ENCODE measurements around the gene MAGEF1.

Gene MAGEF1, protein sequence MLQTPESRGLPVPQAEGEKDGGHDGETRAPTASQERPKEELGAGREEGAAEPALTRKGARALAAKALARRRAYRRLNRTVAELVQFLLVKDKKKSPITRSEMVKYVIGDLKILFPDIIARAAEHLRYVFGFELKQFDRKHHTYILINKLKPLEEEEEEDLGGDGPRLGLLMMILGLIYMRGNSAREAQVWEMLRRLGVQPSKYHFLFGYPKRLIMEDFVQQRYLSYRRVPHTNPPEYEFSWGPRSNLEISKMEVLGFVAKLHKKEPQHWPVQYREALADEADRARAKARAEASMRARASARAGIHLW

DNA sequence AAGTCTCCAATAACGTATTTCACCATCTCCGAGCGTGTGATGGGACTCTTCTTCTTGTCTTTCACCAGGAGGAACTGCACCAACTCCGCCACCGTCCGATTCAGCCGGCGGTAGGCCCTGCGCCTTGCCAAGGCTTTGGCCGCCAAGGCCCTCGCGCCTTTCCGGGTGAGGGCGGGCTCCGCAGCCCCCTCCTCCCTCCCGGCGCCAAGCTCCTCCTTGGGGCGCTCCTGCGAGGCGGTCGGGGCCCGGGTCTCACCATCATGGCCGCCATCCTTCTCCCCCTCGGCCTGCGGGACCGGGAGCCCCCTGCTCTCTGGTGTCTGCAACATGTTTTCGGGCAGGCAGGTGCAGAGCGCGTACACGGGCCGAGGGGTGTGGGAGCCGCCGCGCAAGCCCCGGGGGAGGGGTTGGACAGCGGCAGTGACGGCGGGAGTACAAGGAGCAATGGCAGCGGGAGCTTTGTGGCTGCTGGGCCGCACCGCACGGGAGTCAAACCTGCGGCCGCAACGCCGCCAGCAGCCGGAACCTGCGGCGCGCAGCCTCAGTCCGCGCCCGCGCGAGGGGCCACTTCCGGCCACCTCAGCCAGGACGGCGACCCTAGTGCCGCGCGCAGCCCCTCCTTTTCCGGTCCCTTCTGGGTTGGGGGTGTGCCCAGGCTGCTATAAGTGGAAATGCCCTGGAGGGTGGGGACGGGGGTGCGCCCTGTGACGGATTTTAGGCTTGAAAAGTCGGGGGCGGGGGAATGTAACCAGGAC is at the start of gene MAGEF1:
Gene MAGEF1, minus strand, starts transcription at position 572 of the 755 bp plus-strand sequence. Its CDS starts 243 bp downstream, at position 329.
- DNase-seq, result peak; percentile 61 to 79 (median 70)

DNA sequence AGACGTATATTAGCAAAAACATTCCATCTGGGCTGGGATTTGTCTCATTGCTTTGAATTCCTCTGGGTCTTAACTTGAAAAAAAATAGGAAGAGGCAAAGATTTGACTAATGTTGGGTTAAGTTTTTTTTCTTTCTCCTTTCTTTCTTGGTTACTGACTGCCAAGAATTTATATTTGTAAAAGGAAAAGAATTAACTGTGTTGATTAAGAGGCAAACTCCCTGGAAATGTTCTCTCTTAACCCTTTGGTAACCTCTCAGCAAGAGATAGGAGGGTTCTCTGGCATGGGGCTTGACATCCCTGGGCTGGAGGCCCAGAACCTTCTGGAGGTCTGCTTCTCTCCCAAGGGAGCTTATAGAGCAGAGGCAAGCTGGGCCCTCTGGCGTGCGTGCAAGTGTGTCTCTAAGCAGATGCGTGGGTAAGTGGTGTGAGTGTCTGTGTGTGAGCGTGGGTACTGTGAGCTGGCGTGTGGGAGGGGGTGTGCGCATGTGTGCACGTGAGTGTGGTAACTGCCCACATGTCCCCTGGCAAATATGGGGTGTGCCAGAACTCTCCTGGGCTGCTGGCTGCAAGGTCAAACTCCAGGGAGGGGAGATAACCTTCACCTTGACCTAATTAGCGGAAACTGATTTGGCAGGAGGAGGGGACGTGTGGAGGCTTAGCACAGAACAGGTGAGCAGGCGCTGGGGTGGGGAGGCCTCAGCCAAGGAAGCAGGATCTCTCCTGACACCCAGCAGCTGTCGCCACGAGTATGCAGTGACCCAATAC is 49.4 kb upstream of the MAGEF1 start:
- no peak for DNase-seq

DNA sequence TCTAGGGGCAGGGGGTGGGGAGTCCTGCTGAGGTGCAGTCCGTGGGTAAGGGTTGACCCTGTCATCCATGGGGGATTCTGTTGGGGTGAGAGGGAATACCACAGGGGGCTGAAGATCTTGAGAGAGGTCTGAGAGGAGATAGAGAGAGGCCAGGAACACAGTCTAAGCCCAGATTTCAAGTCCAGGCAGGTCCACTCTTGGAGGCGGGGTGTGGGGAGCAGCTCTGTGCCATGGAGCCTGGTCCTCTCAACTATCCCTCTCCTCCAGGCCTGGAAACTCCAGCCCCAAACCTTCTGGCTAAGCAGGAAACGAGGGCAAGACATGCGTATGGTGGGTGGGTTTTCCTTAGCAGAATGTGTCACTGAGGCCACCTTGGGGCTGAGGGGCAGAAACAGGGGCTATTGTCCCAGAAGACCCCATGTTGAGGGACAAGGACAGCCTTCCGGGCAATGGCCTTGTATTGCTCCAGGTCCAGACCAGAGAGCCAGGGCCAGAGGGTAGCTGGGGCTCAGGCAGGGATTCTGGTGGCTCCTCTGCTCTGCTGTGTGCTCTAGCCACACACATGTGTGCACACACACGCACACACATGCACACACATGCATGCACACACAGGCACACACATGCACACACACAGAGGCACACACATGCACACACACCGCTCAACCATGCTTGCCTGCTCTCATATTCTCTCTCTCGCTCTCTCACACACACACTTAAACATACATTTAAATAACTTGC is 48.6 kb upstream of the MAGEF1 start:
- DNase-seq, result no peak

DNA sequence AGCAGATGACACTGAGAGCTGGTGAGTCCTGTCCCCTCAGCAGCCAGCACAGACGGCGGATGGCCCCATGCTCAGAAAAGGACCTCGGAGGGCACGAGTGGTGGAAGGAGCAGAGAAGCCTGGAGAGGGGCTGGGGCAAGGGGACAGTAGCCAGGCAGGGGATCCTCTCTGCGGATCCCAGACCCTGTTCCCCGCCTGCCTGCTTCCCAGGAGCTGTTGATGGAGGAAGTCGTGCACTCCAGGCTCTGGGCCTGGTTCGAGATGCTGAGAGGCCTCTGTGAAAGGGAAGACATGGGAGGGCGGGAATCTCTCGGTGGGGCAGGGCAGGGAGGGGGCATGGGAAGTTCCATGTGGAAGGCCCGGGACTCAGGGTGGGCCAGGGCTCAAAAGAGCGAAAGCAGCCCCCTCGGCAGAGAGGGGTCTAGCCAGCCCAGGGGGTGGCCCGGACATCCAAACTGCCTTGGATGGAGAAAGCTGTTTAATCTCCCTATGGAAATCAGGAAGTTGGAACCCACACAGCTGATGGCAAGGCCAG is 47.9 kb upstream of the MAGEF1 start:
- DNase-seq, result no peak

DNA sequence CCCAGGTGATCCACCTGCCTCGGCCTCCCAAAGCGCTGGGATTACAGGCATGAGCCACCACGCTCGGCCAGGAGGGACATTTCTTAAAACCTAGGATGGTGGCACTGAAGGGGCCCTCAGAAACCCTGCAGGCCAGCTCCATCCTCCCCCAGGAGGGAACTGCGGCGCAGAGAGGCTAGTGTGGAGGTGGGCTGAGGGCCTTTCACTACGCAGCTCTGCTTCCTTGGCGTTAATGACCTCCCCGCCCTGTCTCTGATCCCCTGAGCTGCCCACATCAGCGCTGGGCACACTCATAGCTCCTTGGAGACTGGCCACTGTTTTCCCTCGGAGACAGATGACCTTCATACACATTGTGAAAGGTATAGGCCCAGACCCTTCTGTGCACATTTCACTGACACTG is 46.2 kb upstream of the MAGEF1 start:
- DNase-seq, result no peak

DNA sequence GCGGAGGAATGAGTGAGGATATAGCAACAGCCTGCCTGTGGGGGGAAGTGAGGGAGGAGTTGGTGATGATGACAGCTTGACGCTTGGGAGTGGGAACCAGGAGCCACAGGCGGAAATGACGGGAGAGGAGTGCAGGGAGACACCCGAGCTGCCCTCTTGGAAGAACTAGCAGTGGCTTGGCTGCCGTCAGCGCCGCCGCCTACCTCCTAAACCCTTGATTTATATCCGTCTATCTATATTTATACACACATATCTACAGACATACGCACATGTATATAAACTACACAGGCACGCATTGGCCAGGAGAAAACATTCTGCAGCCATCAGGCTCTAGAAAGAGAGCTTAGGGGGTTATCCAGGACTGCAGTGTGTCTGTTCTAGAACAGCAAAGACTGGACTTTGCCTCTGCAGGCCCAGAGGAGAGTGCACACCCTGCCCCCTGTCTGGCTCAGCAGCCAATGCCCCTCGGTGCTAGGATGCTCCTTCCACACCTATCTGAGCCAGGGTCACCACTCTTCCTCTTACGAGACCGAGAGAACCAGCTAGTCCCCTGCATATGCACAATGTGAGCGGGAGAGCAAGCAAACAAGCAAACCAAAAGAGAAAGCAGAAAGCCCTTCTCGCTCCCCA is 45.3 kb upstream of the MAGEF1 start:
- DNase-seq, result no peak

DNA sequence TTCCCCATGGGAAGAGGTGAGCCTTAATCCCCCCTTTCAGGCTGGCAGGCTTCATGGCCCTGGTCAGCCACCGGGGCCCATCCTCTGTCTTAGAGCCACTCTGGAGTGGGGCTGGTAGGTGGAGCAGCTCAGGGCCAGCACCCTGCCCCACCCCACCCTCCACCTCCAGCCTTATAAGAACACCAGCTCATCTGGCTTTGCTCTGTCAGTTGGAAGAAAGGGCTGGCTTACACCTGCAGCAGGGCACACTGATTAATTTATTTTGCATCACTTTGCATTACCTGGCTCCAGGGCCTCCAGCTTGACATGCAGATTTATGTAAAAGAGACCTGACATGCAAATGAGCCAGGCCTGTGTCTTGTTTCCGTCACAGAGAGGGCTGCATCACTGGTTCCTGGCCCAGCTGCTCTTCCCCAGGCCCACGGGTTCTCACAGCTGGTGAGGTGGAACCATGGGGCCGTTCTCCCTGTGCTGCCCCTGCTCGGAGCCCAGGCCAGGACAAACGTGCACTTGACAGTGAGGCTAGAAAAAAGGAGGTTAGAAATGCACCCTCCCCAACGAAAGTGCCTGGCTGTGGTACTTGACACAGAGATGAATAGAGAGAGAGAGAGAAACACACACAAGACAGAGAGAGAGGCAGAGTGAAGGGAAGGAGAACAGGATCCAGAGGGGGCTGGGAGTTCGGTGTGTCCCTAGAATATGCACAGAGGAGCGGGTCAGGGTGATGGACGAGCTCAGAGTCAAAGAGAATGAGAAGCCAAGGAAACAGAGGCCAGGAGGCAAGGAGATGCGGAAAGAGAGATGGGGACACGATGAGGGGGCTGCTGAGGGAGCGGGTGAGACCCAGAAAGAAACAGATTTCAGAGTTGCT is 44.5 kb upstream of the MAGEF1 start:
- no peak for DNase-seq

DNA sequence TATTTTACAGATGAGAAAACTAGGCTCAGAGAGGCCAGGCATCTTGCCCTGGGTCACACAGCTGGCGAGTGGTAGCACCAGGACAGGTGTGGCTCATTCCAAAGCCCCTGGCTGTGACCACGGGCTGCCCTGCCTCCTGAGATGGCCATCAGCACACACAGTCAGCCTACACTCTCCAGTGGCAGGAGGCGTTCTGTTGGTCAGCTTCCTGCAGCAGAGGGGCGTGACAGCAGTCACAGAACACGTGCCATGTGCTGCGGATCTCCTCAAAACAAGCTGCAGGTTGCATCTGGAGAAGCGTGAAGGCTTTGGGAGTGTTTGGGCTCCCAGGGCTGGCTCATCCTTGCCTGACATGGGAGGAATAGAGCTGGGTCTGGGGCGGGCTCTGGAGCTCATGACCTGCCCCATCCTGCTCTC is 43.5 kb upstream of the MAGEF1 start:
- DNase-seq, result no peak

DNA sequence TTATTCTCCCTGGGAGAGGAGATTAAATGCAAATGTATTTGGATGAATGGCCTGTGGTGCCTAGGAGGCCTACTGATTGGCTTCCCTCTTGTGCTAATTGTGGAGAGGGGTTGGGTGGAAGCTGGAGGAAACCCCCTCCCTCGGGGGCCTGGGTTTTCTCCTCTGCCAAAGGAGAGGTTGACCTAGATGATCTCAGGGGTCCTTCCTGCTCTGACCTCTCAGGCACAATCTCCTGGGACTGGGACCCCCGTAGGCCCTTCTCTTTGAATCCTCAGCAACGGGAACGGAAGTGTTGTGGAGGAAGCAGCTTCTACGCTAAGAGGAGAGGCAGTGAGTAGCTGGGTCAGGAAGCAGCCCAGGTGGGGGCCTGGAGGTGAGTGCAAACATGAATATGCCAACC is 40.5 kb upstream of the MAGEF1 start:
- no peak for DNase-seq

DNA sequence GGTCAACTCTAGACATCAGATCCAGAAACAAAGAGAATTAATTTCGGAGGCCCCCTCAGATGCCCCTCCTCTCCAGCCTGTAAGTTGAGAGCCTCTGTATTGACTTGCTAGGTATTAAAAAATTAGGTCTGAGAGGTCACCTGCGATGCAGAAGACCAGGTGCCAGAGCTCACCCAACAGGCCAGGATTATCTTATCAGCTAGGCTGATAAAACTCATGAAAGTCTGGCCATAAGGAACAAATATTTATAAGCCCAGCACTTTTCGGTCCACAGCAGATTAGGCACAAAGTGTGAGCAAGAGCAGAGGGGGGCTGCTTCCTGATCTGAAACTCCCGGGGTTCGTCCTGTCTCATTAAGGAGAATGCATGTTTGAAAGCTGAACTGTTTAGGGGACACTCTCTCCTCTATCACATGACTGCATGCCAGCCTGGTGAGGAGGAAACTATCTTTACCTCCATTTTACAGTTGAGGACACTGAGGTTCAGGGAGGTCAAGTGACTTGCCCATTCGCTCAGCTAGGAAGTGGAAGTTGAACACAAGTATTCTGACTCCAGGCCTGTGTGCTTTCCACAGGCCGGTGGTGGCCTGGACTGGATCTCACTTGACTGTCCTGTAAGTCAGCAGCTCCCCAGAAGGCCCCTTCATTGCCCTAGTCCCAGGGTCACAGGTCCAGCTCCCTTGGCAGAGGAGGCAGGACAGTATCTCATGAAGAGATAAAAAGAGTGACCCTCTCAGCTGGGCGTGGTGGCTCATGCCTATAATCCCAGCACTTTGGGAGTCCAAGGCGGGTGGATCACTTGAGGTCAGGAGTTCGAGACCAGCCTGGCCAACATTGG is 39.6 kb upstream of the MAGEF1 start:
- DNase-seq, result no peak

DNA sequence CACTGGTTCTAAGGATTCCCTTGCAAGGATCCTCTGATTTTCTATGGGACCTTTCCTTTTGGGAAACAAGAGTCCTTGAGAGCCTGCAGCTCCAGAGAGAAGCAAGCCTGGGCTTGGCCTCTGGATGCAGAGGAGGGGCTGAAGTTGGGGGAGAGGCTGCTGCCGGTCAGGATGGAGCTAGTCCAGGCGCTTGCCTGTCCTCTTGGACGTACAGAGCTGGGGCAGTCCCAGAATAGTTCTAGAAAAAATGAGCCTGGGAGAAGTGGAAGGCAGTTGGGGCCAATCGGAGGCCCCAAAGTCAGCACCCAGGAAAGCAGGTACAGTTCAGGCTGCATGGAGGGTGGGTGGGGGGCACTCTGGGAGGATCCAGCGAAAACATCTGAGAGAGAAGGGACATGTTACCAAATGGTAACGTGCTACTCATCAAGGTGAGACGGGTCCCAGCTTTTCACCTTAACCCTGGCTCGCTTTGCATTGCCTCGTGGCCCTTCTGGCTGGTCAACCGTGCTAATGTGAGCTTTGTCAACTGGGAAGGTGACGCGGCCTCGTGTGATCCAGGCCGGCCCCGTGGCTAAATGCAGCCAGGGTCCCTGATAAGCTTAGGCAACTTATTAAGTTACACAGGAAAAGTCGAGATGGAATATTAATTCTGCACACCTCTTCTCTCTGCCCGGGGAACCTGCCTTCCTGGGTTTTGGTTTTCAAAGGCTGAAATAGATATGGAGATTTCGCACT is 38.7 kb upstream of the MAGEF1 start:
- DNase-seq, result no peak

DNA sequence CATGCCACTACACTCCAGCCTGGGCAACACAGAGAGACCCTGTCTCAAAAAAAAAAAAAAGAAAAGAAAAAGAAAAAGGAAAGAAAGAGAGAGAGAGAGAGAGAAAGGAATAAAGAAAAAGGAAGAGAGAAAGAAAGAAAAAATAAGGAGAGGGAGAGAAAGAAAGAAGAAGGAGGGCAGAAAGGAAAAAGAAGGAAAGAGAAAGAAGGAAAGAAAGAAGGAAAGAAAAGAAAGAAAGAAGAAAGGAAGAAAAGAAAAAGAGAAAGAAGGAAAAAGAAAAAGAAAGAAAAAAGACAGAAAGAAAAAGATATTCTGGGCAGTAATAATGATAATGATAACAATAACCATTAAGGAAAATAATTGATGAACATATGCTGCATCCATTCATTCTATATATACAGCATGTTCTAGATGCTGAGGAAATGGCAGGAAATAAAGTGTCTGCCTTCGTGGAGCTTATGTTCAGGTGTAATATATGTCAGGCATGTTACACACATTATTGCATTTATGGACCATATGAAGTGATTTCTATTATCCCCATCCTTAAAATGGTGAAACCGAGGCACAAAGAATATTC is 37.4 kb upstream of the MAGEF1 start:
- DNase-seq, result no peak

DNA sequence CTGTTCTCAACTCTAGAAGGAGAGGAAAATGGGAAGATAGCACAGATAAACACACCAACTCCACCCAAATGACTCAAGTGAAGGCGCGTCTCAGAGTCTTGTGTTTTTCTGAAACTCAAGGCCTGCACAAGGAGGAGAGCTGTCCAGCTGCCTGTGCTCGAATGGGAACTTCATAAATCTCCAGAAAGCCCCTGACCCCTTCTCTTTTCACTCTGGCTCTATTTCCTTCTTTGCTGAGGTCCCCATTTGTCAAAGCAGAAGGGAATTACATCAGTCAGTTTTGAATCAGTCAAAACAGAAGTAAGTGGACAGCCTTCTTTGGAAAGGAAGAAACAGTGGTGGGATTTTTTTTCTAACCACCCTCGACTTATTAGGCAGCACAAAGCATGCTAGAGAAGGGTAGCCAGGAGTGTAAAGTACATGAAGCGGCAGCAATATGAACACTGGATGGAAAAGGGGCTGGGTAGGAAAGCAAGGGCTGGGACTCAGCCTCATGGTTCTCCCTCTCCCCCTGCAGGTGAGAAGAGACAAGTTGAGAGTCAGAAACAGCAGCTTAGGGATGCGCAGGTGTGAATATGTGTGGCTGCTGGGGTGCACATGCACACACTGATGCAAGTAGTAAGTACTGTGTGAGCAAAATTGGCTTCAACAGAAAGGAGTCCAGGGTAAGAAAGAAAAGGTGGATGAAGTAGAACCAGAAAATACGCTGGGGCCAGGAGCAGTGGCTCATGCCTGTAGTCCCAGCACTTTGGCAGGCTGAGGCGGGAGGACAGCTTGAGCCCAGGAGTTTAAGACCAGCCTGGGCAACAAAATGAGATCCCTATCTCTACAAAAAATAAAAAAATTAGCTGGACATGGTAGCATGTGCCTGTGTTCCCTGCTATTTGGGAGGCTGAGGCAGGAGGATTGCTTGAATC is 36.6 kb upstream of the MAGEF1 start:
- DNase-seq, result peak in 1 of 6 experiments; percentile 3

DNA sequence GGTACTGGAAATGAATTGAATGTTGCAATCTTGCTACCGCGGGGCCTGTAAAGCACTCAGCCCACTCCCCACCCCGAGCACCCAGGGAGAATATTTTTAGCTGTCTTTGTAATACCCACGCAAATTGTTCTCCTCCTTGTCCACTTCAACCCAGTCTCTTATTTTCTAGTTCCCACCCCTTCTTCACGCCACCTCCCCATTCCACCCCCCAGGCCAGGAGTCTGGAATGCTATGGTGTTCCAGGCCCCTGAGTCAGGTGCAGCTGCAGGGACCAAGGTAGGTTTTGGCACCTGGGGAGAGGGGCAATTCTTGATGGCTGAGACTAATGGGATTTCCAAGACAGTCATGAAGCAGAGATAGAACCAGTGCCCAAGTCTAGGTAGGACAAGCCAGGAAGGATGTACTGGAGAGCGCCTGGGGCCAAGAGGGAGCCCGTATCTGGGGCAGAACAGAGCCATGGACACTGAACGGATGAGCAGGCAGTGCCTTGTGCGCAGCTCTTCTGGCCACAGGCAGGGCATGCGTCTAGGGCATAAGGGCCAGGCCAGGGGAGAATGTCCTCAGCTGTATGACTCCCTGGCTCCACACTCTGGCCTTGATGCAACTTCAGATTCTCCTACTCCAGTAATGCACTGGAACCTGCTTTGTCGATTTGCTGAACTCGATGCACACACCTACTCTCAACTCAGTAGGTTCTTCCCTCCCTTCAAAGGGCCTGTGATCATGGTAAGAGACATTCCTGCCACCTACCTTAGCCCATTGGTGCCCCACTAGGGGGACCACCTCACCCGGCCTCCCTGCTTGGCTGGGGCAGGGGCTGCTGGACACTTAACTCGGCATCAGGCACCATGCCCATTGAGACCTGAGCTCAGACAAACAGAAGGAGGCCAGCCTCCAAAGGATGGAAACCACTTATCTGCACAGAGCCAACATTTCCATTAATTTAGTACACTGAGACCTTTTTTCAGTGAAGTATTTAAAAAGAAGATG is 34.6 kb upstream of the MAGEF1 start:
- DNase-seq, result no peak

DNA sequence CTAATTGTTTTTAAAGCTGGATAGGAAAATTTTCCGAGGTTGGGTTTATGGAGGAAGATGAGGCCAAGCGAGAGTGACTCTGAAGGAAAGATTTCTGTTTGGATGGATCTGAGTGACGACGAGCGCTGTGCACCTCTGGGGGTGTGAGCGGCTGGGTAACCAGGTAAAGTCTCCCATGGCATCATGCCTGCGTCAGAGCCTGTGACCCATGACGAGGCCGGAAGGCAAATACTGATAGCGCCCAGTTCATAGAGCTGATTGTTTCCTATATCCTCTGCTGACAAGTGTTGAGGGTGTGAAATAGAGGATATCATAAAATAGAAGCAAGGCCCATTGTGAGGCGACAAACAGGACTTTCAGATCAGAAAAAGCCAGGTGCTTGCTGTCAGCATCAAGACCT is 33.7 kb upstream of the MAGEF1 start:
- no peak for DNase-seq

DNA sequence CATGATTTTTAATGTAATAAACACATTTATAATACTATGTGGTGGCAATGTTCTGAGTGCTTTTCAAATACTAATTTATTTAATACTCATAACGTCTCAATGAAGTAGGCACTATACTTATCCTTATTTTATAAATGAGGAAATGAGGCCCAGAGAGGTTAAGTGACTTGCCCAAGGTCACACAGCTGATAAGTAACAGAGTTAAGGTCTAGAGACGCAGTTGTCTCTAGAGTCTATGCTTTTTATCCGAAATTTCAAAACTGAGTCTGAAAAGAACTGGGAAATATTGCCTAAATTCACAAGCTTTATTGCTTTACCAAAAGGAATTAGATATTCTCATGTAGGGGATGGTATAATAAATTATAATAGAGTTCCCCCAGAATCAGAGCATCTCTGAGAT is 31.4 kb upstream of the MAGEF1 start:
- no peak for DNase-seq

DNA sequence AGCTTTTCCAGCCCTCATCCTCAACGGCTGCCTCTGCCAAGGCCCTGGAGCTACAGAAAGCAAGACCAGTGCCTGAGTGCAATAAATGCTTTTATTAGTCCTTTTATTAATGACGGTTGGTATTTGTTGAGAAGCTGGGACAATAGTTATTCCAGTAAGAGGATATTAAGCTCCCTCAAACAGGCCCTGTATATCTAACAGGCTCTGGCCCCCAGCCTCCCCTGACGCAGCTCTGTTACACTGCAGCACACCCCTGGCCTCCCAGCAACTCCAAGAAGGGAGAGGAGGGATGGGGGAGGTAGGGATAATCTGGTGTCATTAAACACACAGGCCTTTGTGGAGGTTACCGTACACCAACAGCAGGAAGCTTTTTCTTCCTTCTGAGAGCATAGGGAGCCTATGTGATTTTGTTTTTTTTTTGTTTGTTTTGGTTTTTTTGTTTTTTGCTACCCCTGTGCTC is 30.8 kb upstream of the MAGEF1 start:
- DNase-seq, result no peak

All from stimulated activated naive CD4-positive, alpha-beta T cell (primary cell).